Astrocyte (in vitro differentiated cells and primary cell): ENCODE data around the gene CRISPLD2. TPM values are rescaled to one million over a fixed set of nuclear protein-coding genes. Genes with fewer than 3 reads are reported as not detected.

Experiments
- DNase-seq: peaks from one replicate; pipeline ENCODE4 v3.0.0-alpha.2; 2010; ENCODE audit warnings: low read depth
- FAIRE-seq: peaks from 2 replicates; lab custom pipeline; 2011; peaks lifted over from hg19 to GRCh38; lab: Jason Lieb, UNC
- H2AFZ ChIP-seq: 2 replicates; pipeline ENCODE4 v1.6.0; 2012; ENCODE audit warnings: low read depth, low read length, inconsistent platforms
- H3K27ac ChIP-seq: 2 replicates; pipeline ENCODE4 v1.5.1; 2011; ENCODE audit warnings: low read depth, low read length, inconsistent platforms
- H3K27me3 ChIP-seq: 2 replicates; pipeline ENCODE4 v1.6.0; 2011; ENCODE audit warnings: low read length, inconsistent platforms; ENCODE audit not compliant: insufficient read depth
- H3K36me3 ChIP-seq: 2 replicates; pipeline ENCODE4 v1.5.1; 2011; ENCODE audit warnings: low read length, inconsistent platforms; ENCODE audit not compliant: insufficient read depth
- H3K4me1 ChIP-seq: 2 replicates; pipeline ENCODE4 v1.5.1; 2011; ENCODE audit warnings: low read length, inconsistent platforms; ENCODE audit not compliant: insufficient read depth
- H3K4me2 ChIP-seq: 2 replicates; pipeline ENCODE4 v1.6.0; 2012; ENCODE audit warnings: low read length, inconsistent platforms
- H3K4me3 ChIP-seq: 2 replicates; pipeline ENCODE4 v1.5.1; 2011; ENCODE audit warnings: low read depth, mild to moderate bottlenecking, low read length, inconsistent platforms; ENCODE audit not compliant: insufficient read depth
- H3K79me2 ChIP-seq: 2 replicates; pipeline ENCODE4 v1.6.0; 2012; ENCODE audit warnings: mild to moderate bottlenecking, low read length, inconsistent platforms; ENCODE audit not compliant: insufficient read depth
- H3K9ac ChIP-seq: 2 replicates; pipeline ENCODE4 v1.6.0; 2012; ENCODE audit warnings: mild to moderate bottlenecking, low read length, inconsistent platforms
- H3K9me3 ChIP-seq: 2 replicates; pipeline ENCODE4 v1.5.1; 2012; ENCODE audit warnings: low read depth, mild to moderate bottlenecking, low read length, inconsistent platforms; ENCODE audit not compliant: insufficient read depth
- H4K20me1 ChIP-seq: 2 replicates; pipeline ENCODE4 v1.6.0; 2012; ENCODE audit warnings: low read length, inconsistent platforms; ENCODE audit not compliant: insufficient read depth
- H3K27ac Mint-ChIP-seq: one replicate; pipeline ENCODE4 v1.8.0; 2021; ENCODE audit warnings: mild to moderate bottlenecking, mixed read lengths; ENCODE audit not compliant: unreplicated experiment
- H3K27me3 Mint-ChIP-seq: one replicate; pipeline ENCODE4 v1.8.0; 2021; ENCODE audit warnings: low read depth, mixed read lengths; ENCODE audit not compliant: unreplicated experiment
- H3K36me3 Mint-ChIP-seq: one replicate; pipeline ENCODE4 v1.8.0; 2021; ENCODE audit warnings: low read depth, mixed read lengths; ENCODE audit not compliant: unreplicated experiment
- H3K4me1 Mint-ChIP-seq: one replicate; pipeline ENCODE4 v1.8.0; 2021; ENCODE audit warnings: low read depth, mixed read lengths; ENCODE audit not compliant: unreplicated experiment
- H3K4me3 Mint-ChIP-seq: one replicate; pipeline ENCODE4 v1.8.0; 2021; ENCODE audit warnings: mild to moderate bottlenecking, moderate library complexity, mixed read lengths; ENCODE audit not compliant: unreplicated experiment
- H3K9me3 Mint-ChIP-seq: one replicate; pipeline ENCODE4 v1.8.0; 2021; ENCODE audit warnings: mild to moderate bottlenecking, mixed read lengths; ENCODE audit not compliant: unreplicated experiment
- EZH2 ChIP-seq: IDR thresholded peaks from 2 replicates; pipeline ENCODE4 v1.6.1; 2012; ENCODE audit warnings: mild to moderate bottlenecking, low read length, inconsistent platforms; ENCODE audit not compliant: insufficient read depth
- total RNA-seq: library from RNA; stranded (reverse); gene quantifications from 2 replicates; pipeline ENCODE4 v1.2.1, GENCODE V29; 2021
- TF ChIP-seq, protein P1 (sequence below): IDR thresholded peaks from 2 replicates; pipeline ENCODE4 v1.5.1; 2011; ENCODE audit warnings: low read depth, mild to moderate bottlenecking, inconsistent platforms, low read length, moderate library complexity; ENCODE audit not compliant: insufficient read depth

The CRISPLD2 gene
- total RNA-seq, 1 donor from 2014 or later = 1.8 TPM

DNA sequence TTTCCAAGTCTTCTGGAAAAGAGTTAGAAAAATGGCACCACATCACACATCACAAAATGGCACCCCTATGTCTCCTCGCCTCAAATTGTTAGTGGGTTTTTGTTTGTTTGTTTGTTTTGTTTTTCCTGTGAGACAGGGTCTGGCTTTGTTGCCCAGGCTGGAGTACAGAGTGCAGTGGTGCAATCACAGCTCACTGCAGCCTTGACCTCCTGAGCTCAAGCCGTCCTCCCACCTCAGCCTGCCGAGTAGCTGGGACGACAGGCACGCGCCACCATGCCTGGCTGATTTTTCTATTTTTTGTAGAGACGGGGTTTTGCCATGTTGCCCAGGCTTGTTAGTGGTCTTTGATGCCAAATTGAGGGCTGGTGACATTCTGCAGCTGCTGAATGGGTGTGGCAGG is 3.8 kb upstream of the CRISPLD2 start:
- Histone ChIP-seq H3K9me3 (peaks cover 8% of the 10 kb centered on the region), H3K4me2 (no peak overlapping the region), H3K79me2 (peaks cover 7% of the 10 kb centered on the region), H2AFZ (no peak overlapping the region), H4K20me1 (peaks cover 11% of the 10 kb centered on the region), H3K27ac (no peak overlapping the region), H3K27me3 (peaks cover 5% of the 10 kb centered on the region), H3K4me3 (no peak overlapping the region), H3K9ac (no peak overlapping the region), H3K4me1 (peaks cover 14% of the 10 kb centered on the region), H3K36me3 (no peaks in the 10 kb centered on the region)
- Mint-ChIP-seq H3K27me3 (peaks cover 78% of the 10 kb centered on the region), H3K27ac (no peak overlapping the region), H3K9me3 (peaks cover 3% of the 10 kb centered on the region), H3K4me1 (peaks cover 7% of the 10 kb centered on the region), H3K36me3 (no peaks in the 10 kb centered on the region), H3K4me3 (no peak overlapping the region)
- FAIRE-seq = no peak
- no peak for TF ChIP-seq EZH2
- TF ChIP-seq, protein P1, sequence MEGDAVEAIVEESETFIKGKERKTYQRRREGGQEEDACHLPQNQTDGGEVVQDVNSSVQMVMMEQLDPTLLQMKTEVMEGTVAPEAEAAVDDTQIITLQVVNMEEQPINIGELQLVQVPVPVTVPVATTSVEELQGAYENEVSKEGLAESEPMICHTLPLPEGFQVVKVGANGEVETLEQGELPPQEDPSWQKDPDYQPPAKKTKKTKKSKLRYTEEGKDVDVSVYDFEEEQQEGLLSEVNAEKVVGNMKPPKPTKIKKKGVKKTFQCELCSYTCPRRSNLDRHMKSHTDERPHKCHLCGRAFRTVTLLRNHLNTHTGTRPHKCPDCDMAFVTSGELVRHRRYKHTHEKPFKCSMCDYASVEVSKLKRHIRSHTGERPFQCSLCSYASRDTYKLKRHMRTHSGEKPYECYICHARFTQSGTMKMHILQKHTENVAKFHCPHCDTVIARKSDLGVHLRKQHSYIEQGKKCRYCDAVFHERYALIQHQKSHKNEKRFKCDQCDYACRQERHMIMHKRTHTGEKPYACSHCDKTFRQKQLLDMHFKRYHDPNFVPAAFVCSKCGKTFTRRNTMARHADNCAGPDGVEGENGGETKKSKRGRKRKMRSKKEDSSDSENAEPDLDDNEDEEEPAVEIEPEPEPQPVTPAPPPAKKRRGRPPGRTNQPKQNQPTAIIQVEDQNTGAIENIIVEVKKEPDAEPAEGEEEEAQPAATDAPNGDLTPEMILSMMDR = no peak
- DNase-seq = no peak

DNA sequence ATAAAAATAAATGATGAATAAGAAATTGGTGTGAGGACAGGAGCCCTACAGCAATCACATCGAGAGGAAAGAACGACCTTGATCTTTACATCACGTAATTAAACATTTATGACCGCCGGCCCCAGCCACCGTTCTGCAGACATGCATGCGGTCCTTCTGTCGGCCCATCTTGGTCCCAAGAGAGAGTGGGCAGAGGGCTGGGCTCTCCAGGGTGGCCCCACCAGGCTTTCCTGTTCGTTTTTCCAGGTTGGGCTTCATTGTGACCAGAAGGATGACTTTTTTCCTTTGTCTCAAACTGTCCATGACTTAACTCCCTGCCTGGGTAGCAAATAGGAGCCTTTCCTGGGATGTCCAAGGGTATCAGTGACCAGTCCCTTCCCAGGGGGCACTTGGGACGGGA is 3.3 kb upstream of the CRISPLD2 start:
- Histone ChIP-seq H3K9me3 (peaks cover 6% of the 10 kb centered on the region), H3K79me2 (peaks cover 12% of the 10 kb centered on the region), H3K9ac (no peak overlapping the region), H3K4me3 (no peak overlapping the region), H4K20me1 (peaks cover 16% of the 10 kb centered on the region), H3K27me3 (peaks cover 5% of the 10 kb centered on the region), H3K27ac (no peak overlapping the region), H3K4me2 (no peak overlapping the region), H3K4me1 (peaks cover 14% of the 10 kb centered on the region), H2AFZ (no peak overlapping the region), H3K36me3 (no peaks in the 10 kb centered on the region)
- Mint-ChIP-seq H3K36me3 (no peaks in the 10 kb centered on the region), H3K9me3 (peaks cover 3% of the 10 kb centered on the region), H3K4me3 (no peak overlapping the region), H3K27me3 (peaks cover 79% of the 10 kb centered on the region), H3K4me1 (peaks cover 7% of the 10 kb centered on the region), H3K27ac (no peak overlapping the region)
- FAIRE-seq = no peak
- DNase-seq = no peak
- no peak for TF ChIP-seq EZH2
- TF ChIP-seq, protein P1 = no peak

DNA sequence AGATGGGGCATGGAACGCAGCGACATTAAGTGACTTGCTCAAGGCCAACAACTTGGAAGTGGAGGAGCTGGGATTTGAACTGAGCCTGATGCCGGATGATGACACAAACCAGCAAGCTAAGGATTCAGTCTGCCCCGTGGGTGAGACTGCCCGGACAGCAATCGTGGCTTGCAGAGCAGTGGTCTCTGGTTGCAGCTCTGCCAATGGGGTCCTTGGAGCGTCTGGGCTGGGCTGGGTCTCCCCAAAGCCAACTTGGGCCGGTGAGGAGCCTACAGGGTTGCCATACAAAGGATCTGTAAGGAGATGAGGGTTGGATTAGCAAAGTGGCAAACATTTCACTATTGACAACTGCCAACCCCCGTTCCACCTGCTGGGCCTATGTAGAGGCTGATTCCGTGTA is 2.6 kb upstream of the CRISPLD2 start:
- peaks cover 79% of the 10 kb centered on the region for H3K27me3 Mint-ChIP-seq

More for the DNA sequence above, 2.6 kb upstream of the CRISPLD2 start:
- peaks cover 14% of the 10 kb centered on the region for H3K4me1 ChIP-seq
- no peak overlapping the region for H3K4me2 ChIP-seq
- no peak overlapping the region for H3K4me3 ChIP-seq
- peaks cover 18% of the 10 kb centered on the region for H4K20me1 ChIP-seq
- peaks cover 5% of the 10 kb centered on the region for H3K9me3 ChIP-seq
- no peak overlapping the region for H3K9ac ChIP-seq
- H3K36me3 ChIP-seq = no peaks in the 10 kb centered on the region
- Mint-ChIP-seq H3K4me1 (peaks cover 9% of the 10 kb centered on the region), H3K9me3 (peaks cover 3% of the 10 kb centered on the region), H3K27ac (no peak overlapping the region), H3K4me3 (no peak overlapping the region), H3K36me3 (no peaks in the 10 kb centered on the region)
- H3K27me3 ChIP-seq = peaks cover 2% of the 10 kb centered on the region
- TF ChIP-seq, protein P1 = no peak
- H2AFZ ChIP-seq = no peak overlapping the region
- FAIRE-seq (no peak), DNase-seq (no peak)
- H3K79me2 ChIP-seq = peaks cover 17% of the 10 kb centered on the region
- no peak overlapping the region for H3K27ac ChIP-seq
